ENCODE measurements around the gene TMCO5A. TPM values are rescaled to one million over a fixed set of nuclear protein-coding genes. Genes with fewer than 3 reads are reported as not detected.

Gene TMCO5A
- not detected for total RNA-seq

DNA sequence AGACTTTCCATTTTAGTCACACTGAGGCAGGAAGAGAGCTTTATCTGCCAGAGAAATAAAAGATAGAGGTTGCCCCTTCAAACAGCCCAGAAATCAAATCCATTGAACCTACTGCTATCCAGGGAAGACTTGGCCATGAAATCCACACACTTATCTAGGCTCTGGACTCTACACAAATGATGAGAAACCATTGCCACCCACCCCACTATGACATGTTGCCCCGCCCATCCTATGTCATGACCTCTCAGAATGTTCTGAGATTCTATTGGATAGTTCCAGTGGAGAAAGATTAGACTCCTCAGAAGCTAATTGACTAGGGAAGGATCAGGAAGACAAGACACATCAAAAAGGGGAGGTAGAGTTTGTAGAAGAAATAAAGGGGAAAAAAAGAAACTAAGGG, at the start of gene TMCO5A:
Gene TMCO5A, plus strand, starts transcription at position 301 of the 400 bp plus-strand sequence. CDS start 1,684 bp downstream, outside the sequence.
- Histone ChIP-seq H3K4me1 (no peaks in the 10 kb centered on the region), H3K9me3 (no peaks in the 10 kb centered on the region), H3K4me3 (replicated peaks in 1 of 3) (no peak within 1 kb of the TSS), H3K27ac (no peak within 1 kb of the TSS), H3K36me3 (no peaks in the 10 kb centered on the region), H3K27me3 (no peaks in the 10 kb centered on the region)
- 77 to 81% methylated on average over 1 of the region's 1 CpG for WGBS, 2 donors
- no peak for DNase-seq
- TF ChIP-seq POLR2A (IDR thresholded peaks at IDR 0.05), result no peak
- TF ChIP-seq CTCF (IDR thresholded peaks at IDR 0.05), result no peak
- intact Hi-C loops (cut with DNase I), result no loop called here

GRCh38 chr15:37885651-37886050, 48.8 kb upstream of the TMCO5A start:
- no peak overlapping the region for H3K27ac ChIP-seq
- TF ChIP-seq POLR2A (IDR thresholded peaks at IDR 0.05) (no peak), CTCF (IDR thresholded peaks at IDR 0.05) (no peak)
- no peaks in the 10 kb centered on the region for H3K27me3 ChIP-seq
- DNase-seq, result no peak
- no peaks in the 10 kb centered on the region for H3K9me3 ChIP-seq
- intact Hi-C loops (cut with DNase I), result loop anchor here (10.0 kb wide), 1 partner anchor 201 kb away; no protein-coding TSS in a partner anchor
- H3K36me3 ChIP-seq, result no peaks in the 10 kb centered on the region
- H3K4me3 ChIP-seq (replicated peaks in 1 of 3), result no peak overlapping the region
- no peaks in the 10 kb centered on the region for H3K4me1 ChIP-seq

GRCh38 chr15:37888356-37888755, 46.1 kb upstream of the TMCO5A start:
- no peaks in the 10 kb centered on the region for H3K27me3 ChIP-seq
- no peaks in the 10 kb centered on the region for H3K36me3 ChIP-seq
- TF ChIP-seq CTCF (IDR thresholded peaks at IDR 0.05) (no peak), POLR2A (IDR thresholded peaks at IDR 0.05) (no peak)
- H3K4me3 ChIP-seq (replicated peaks in 1 of 3), result no peak overlapping the region
- WGBS, 2 donors, result 77 to 81% methylated on average over 4 of the region's 4 CpGs
- no peaks in the 10 kb centered on the region for H3K4me1 ChIP-seq
- H3K27ac ChIP-seq, result no peak overlapping the region
- H3K9me3 ChIP-seq, result no peaks in the 10 kb centered on the region
- intact Hi-C loops (cut with DNase I), result loop anchor here (10.0 kb wide), 1 partner anchor 204 kb away; no protein-coding TSS in a partner anchor
- no peak for DNase-seq

- Histone ChIP-seq H3K4me3 (replicated peaks in 1 of 3) (no peak overlapping the region), H3K36me3 (no peaks in the 10 kb centered on the region), H3K9me3 (no peaks in the 10 kb centered on the region), H3K27me3 (no peaks in the 10 kb centered on the region), H3K4me1 (no peaks in the 10 kb centered on the region), H3K27ac (no peak overlapping the region)
- no peak for DNase-seq
- intact Hi-C loops (cut with DNase I), result no loop called here
- 44 to 48% methylated on average over 4 of the region's 4 CpGs for WGBS, 2 donors
- TF ChIP-seq POLR2A (IDR thresholded peaks at IDR 0.05) (no peak), CTCF (IDR thresholded peaks at IDR 0.05) (peak; percentile 56 to 90 (median 72))
Observed at GRCh38 chr15:37891766-37892368, 42.6 kb upstream of the TMCO5A start.

- Histone ChIP-seq H3K4me3 (replicated peaks in 1 of 3) (no peak overlapping the region), H3K36me3 (no peaks in the 10 kb centered on the region), H3K4me1 (no peaks in the 10 kb centered on the region), H3K27me3 (no peaks in the 10 kb centered on the region), H3K27ac (no peak overlapping the region), H3K9me3 (no peaks in the 10 kb centered on the region)
- intact Hi-C loops (cut with DNase I), result no loop called here
- TF ChIP-seq CTCF (IDR thresholded peaks at IDR 0.05) (no peak), POLR2A (IDR thresholded peaks at IDR 0.05) (no peak)
- DNase-seq, result no peak
Observed at GRCh38 chr15:37893309-37893708, 41.1 kb upstream of the TMCO5A start.

Measured in thyroid gland (tissue), 4 donors.